ENCODE results near the gene SH3BGRL2. TPM values are rescaled to one million over a fixed set of nuclear protein-coding genes. Genes with fewer than 3 reads are reported as not detected.

SH3BGRL2 gene
- total RNA-seq, 1 donor from 2014 or later, result 31.6 TPM

- DNase-seq (ENCODE audit: low read depth), result no peak
- no peaks in the 10 kb centered on the region for H3K36me3 ChIP-seq (ENCODE audit: control insufficient read depth, insufficient read depth, low read length)
- no peaks in the 10 kb centered on the region for H3K27me3 ChIP-seq (ENCODE audit: control insufficient read depth, insufficient read depth, low read length)
- no peak overlapping the region for H3K4me3 ChIP-seq (ENCODE audit: low read depth, low read length)
- no peak for TF ChIP-seq CTCF (IDR thresholded peaks at IDR 0.05; ENCODE audit: insufficient read depth, low read length, poor library complexity, severe bottlenecking)
These were observed 20.7 kb upstream of the SH3BGRL2 start for GRCh38 chr6:79610306-79611009.

GRCh38 chr6:79612457-79612856 is 18.7 kb upstream of the SH3BGRL2 start:
- no peak overlapping the region for H3K4me3 ChIP-seq (ENCODE audit: low read depth, low read length)
- TF ChIP-seq CTCF (IDR thresholded peaks at IDR 0.05; ENCODE audit: insufficient read depth, low read length, poor library complexity, severe bottlenecking), result no peak
- no peaks in the 10 kb centered on the region for H3K36me3 ChIP-seq (ENCODE audit: control insufficient read depth, insufficient read depth, low read length)
- DNase-seq (ENCODE audit: low read depth), result no peak
- H3K27me3 ChIP-seq (ENCODE audit: control insufficient read depth, insufficient read depth, low read length), result no peaks in the 10 kb centered on the region

GRCh38 chr6:79612918-79613317 is 18.2 kb upstream of the SH3BGRL2 start:
- Histone ChIP-seq H3K27me3 (ENCODE audit: control insufficient read depth, insufficient read depth, low read length) (no peaks in the 10 kb centered on the region), H3K4me3 (ENCODE audit: low read depth, low read length) (no peak overlapping the region), H3K36me3 (ENCODE audit: control insufficient read depth, insufficient read depth, low read length) (no peaks in the 10 kb centered on the region)
- DNase-seq (ENCODE audit: low read depth), result no peak
- TF ChIP-seq CTCF (IDR thresholded peaks at IDR 0.05; ENCODE audit: insufficient read depth, low read length, poor library complexity, severe bottlenecking), result no peak

- no peak for TF ChIP-seq CTCF (IDR thresholded peaks at IDR 0.05; ENCODE audit: insufficient read depth, low read length, poor library complexity, severe bottlenecking)
- H3K4me3 ChIP-seq (ENCODE audit: low read depth, low read length), result no peak overlapping the region
- DNase-seq (ENCODE audit: low read depth), result no peak
These were observed 17.2 kb upstream of the SH3BGRL2 start for GRCh38 chr6:79613912-79614311.

GRCh38 chr6:79614326-79615305 is 16.5 kb upstream of the SH3BGRL2 start:
- DNase-seq (ENCODE audit: low read depth), result no peak
- Histone ChIP-seq H3K27me3 (ENCODE audit: control insufficient read depth, insufficient read depth, low read length) (no peaks in the 10 kb centered on the region), H3K36me3 (ENCODE audit: control insufficient read depth, insufficient read depth, low read length) (no peaks in the 10 kb centered on the region), H3K4me3 (ENCODE audit: low read depth, low read length) (no peak overlapping the region)
- no peak for TF ChIP-seq CTCF (IDR thresholded peaks at IDR 0.05; ENCODE audit: insufficient read depth, low read length, poor library complexity, severe bottlenecking)

More at GRCh38 chr6:79613912-79614311, 17.2 kb upstream of the SH3BGRL2 start:
- Histone ChIP-seq H3K36me3 (ENCODE audit: control insufficient read depth, insufficient read depth, low read length) (no peaks in the 10 kb centered on the region), H3K27me3 (ENCODE audit: control insufficient read depth, insufficient read depth, low read length) (no peaks in the 10 kb centered on the region)

Data from kidney epithelial cell (primary cell).